ENCODE results near the gene POLDIP2. TPM values are rescaled to one million over a fixed set of nuclear protein-coding genes. Genes with fewer than 3 reads are reported as not detected.
A peak's percentile ranks its signal among the peaks of the same experiment; 100 is the strongest.

The POLDIP2 gene
- total RNA-seq, 4 donors from 2014 or later, result 37.7 to 53.0 (median 41.2) TPM

GRCh38 chr17:28348979-28349378 lies 8.3 kb downstream of the POLDIP2 start:
- H3K36me3 ChIP-seq, result no peaks in the 10 kb centered on the region
- intact Hi-C loops (cut with DNase I; ENCODE audit: low total_unique reads), result no loop called here
- no peaks in the 10 kb centered on the region for H3K27me3 ChIP-seq
- H3K9me3 ChIP-seq, result no peaks in the 10 kb centered on the region
- no peaks in the 10 kb centered on the region for H3K4me1 ChIP-seq
- no peak for TF ChIP-seq POLR2A (IDR thresholded peaks at IDR 0.05)
- TF ChIP-seq CTCF (IDR thresholded peaks at IDR 0.05), result no peak
- DNase-seq, result no peak
- no peak overlapping the region for H3K4me3 ChIP-seq
- H3K27ac ChIP-seq, result no peak overlapping the region

GRCh38 chr17:28347261-28347891 lies 10.0 kb downstream of the POLDIP2 start:
- no peaks in the 10 kb centered on the region for H3K27me3 ChIP-seq
- DNase-seq, result no peak
- H3K4me1 ChIP-seq, result no peaks in the 10 kb centered on the region
- intact Hi-C loops (cut with DNase I; ENCODE audit: low total_unique reads), result no loop called here
- no peak overlapping the region for H3K4me3 ChIP-seq
- TF ChIP-seq POLR2A (IDR thresholded peaks at IDR 0.05) (no peak), CTCF (IDR thresholded peaks at IDR 0.05) (no peak)
- no peaks in the 10 kb centered on the region for H3K36me3 ChIP-seq
- peak overlapping the region in 1 of 2 donors; percentile 15 for H3K27ac ChIP-seq
- no peaks in the 10 kb centered on the region for H3K9me3 ChIP-seq

DNA sequence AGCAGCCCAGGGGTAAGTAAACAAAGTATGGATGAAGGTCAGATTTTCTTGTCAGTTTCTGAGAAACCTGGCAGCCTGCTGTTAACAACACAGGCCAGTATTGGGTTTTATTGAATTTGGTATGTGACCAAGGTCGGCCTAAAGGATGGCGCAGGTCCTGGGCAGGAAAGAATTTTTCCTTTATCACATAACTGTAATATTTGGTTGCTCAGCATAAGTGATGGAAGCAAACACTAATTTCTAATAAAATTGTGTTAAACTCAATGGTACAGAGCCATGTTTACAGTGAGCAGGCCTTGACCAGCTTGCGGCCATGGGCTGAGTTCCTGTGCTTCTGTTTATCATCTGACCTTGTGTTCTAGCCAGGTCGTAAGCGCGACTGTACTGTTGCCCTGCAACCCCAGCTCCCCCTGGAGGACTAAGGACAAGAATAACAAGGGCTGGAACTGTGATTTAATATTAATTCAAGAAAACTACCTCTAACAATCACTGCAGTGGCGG lies 10.5 kb downstream of the POLDIP2 start:
- H3K9me3 ChIP-seq, result no peaks in the 10 kb centered on the region
- TF ChIP-seq CTCF (IDR thresholded peaks at IDR 0.05) (peak in 2 of 4 experiments; percentile 10 to 24), POLR2A (IDR thresholded peaks at IDR 0.05) (no peak)
- no peaks in the 10 kb centered on the region for H3K4me1 ChIP-seq
- no peaks in the 10 kb centered on the region for H3K36me3 ChIP-seq
- no peak overlapping the region for H3K27ac ChIP-seq
- H3K4me3 ChIP-seq, result no peak overlapping the region
- DNase-seq, result no peak
- H3K27me3 ChIP-seq, result no peaks in the 10 kb centered on the region
- intact Hi-C loops (cut with DNase I; ENCODE audit: low total_unique reads), result no loop called here

DNA sequence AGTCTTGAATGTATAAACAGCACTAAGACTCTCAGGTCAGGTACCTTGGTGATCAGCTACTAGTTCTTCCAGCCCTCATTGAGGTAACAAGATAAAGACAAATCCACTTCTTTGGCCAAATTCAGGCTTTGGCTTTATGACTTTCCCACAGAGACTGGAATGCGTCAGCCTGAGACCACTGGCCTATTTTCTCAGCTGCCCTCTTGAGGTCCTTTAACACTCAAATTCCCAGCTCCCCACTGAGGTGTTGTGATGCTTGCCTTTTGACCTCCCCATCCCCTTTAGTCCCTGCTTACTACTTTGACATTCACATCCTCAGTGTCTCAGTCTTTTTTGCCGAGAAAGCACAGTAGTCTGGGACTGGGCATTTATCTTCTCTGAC lies 11.1 kb downstream of the POLDIP2 start:
- Histone ChIP-seq H3K4me3 (no peak overlapping the region), H3K36me3 (no peaks in the 10 kb centered on the region)

More for the DNA sequence above, 11.1 kb downstream of the POLDIP2 start:
- DNase-seq, result no peak
- intact Hi-C loops (cut with DNase I; ENCODE audit: low total_unique reads), result no loop called here
- no peaks in the 10 kb centered on the region for H3K9me3 ChIP-seq
- no peaks in the 10 kb centered on the region for H3K4me1 ChIP-seq
- H3K27me3 ChIP-seq, result no peaks in the 10 kb centered on the region
- H3K27ac ChIP-seq, result no peak overlapping the region
- TF ChIP-seq CTCF (IDR thresholded peaks at IDR 0.05) (no peak), POLR2A (IDR thresholded peaks at IDR 0.05) (no peak)
